Keratinocyte (primary cell): ENCODE measurements around the gene PSMA1. TPM values are rescaled to one million over a fixed set of nuclear protein-coding genes. Genes with fewer than 3 reads are reported as not detected.

Source experiments
- DNase-seq: peaks from one replicate; pipeline ENCODE4 v3.0.0-alpha.2; 2011; ENCODE audit warnings: low read depth, missing footprints, low spot score
- FAIRE-seq: peaks from 2 replicates; lab custom pipeline; 2011; peaks lifted over from hg19 to GRCh38; lab: Jason Lieb, UNC
- H2AFZ ChIP-seq: 2 replicates; pipeline ENCODE4 v1.6.0; 2012; ENCODE audit warnings: low read length, control low read depth, inconsistent platforms; ENCODE audit not compliant: control insufficient read depth
- H3K27ac ChIP-seq: 2 replicates; pipeline ENCODE4 v1.5.1; 2011; ENCODE audit warnings: low read length; ENCODE audit not compliant: control insufficient read depth, insufficient read depth
- H3K27me3 ChIP-seq: 3 replicates; pipeline ENCODE4 v1.6.0; 2011; ENCODE audit warnings: low read length; ENCODE audit not compliant: control insufficient read depth, insufficient read depth; ENCODE audit errors: extremely low read depth
- H3K36me3 ChIP-seq, 2 experiments: 2 replicates in 1 of 2; 3 replicates in 1 of 2; pipeline ENCODE4 v1.5.1; 2011; ENCODE audit warnings: low read length in 2 of 2, mild to moderate bottlenecking in 1 of 2; ENCODE audit not compliant: control insufficient read depth in 2 of 2, insufficient read depth in 2 of 2; ENCODE audit errors: extremely low read depth in 1 of 2
- H3K4me1 ChIP-seq: 3 replicates; pipeline ENCODE4 v1.5.1; 2011; ENCODE audit warnings: low read length; ENCODE audit not compliant: control insufficient read depth, insufficient read depth; ENCODE audit errors: extremely low read depth
- H3K4me2 ChIP-seq: 3 replicates; pipeline ENCODE4 v1.6.0; 2011; ENCODE audit warnings: low read depth, low read length; ENCODE audit not compliant: control insufficient read depth, insufficient read depth; ENCODE audit errors: extremely low read depth
- H3K4me3 ChIP-seq, 3 experiments: fragments of 200-600 bp in 1 of 3; sonication (generic) in 1 of 3; 2 replicates in 2 of 3; 3 replicates in 1 of 3; pipeline ENCODE4 v1.5.1; 2011 to 2016; ENCODE audit warnings: low read length in 3 of 3, mild to moderate bottlenecking in 3 of 3, control low read depth in 2 of 3, inconsistent platforms in 1 of 3, low read depth in 1 of 3, mixed read lengths in 1 of 3, mixed run types in 1 of 3, moderate library complexity in 1 of 3; ENCODE audit not compliant: control insufficient read depth in 2 of 3, insufficient read depth in 2 of 3; ENCODE audit errors: extremely low read depth in 1 of 3
- H3K79me2 ChIP-seq: 2 replicates; pipeline ENCODE4 v1.6.0; 2012; ENCODE audit warnings: low read length; ENCODE audit not compliant: control insufficient read depth, insufficient read depth
- H3K9ac ChIP-seq: 3 replicates; pipeline ENCODE4 v1.6.0; 2011; ENCODE audit warnings: low read length; ENCODE audit not compliant: control insufficient read depth, insufficient read depth; ENCODE audit errors: extremely low read depth
- H3K9me1 ChIP-seq: 3 replicates; pipeline ENCODE4 v1.6.0; 2011; ENCODE audit warnings: low read length; ENCODE audit not compliant: control insufficient read depth, insufficient read depth; ENCODE audit errors: extremely low read depth
- H3K9me3 ChIP-seq: 2 replicates; pipeline ENCODE4 v1.5.1; 2012; ENCODE audit warnings: low read depth, low read length; ENCODE audit not compliant: control insufficient read depth
- H4K20me1 ChIP-seq: 3 replicates; pipeline ENCODE4 v1.6.0; 2011; ENCODE audit warnings: low read length; ENCODE audit not compliant: control insufficient read depth, insufficient read depth; ENCODE audit errors: extremely low read depth
- EZH2 ChIP-seq: IDR thresholded peaks from one replicate; pipeline ENCODE4 v1.6.1; 2012; ENCODE audit warnings: inconsistent platforms, mild to moderate bottlenecking, low read length, moderate library complexity
- dilution Hi-C: fragments of 300-500 bp; cut with MboI; formaldehyde crosslinking; loops from one replicate; pipeline ENCODE4 v1.7.0; 2020; ENCODE audit warnings: low sequenced_read_pairs; ENCODE audit not compliant: extremely low pct_ligation_motif_present
- polyA plus RNA-seq, 5 experiments: library from polyadenylated mRNA; depleted of rRNA in 3 of 5; stranded (reverse) in 3 of 5; stranded (forward) in 1 of 5; unstranded in 1 of 5; fragments of >200 nt; gene quantifications; 1 replicate in 1 of 5; 2 replicates in 3 of 5; 3 replicates in 1 of 5; pipeline versions ENCODE4 v1.2.1 to v1.2.3, GENCODE V29; 2011 to 2012; ENCODE audit warnings: missing spikeins in 2 of 5, low read depth in 1 of 5, low replicate concordance in 1 of 5
- TF ChIP-seq, protein P1 (sequence below), 3 experiments: IDR thresholded peaks in 1 of 3; conservative IDR thresholded peaks in 1 of 3; optimal IDR thresholded peaks in 1 of 3; 2 replicates in 2 of 3; 3 replicates in 1 of 3; pipeline versions ENCODE3 to v1.5.1; 2011; ENCODE audit warnings: low read length in 3 of 3, mild to moderate bottlenecking in 3 of 3, moderate library complexity in 2 of 3, control low read depth in 1 of 3, inconsistent platforms in 1 of 3; ENCODE audit not compliant: insufficient read depth in 2 of 3; ENCODE audit errors: extremely low read depth in 1 of 3

PSMA1 gene
- polyA plus RNA-seq, 1 donor (not counting 4 experiments of a cell fraction or from before 2014, with no cell fraction given), result 293 TPM

DNA sequence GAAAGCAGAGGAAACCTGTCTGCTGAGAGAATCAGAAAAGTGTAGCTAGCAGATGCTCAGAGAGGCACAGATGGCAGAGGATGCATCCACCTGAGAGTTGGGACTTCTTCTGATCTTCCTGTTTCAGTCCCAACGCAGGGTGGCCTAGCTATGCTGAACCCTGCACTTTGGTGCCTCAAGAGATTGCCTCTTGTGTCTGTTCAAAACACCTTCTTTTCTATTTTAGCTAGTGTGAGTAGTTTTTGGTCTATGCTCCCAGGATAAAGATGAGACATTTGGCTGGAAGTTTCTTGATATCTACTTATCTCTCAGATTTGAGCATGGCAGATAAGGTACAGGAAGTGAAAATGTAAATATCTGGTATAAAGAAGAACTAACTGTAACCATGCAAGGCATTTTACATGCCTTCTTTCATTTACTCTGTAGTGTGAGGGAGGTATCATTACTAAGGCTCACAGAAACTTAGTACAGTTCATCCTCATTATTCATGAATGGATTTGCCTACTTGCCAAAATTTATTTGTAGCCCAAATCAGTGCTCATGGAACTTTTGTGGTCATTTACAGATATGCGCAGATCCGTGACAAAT, 47.0 kb upstream of the PSMA1 start:
- no peak for FAIRE-seq
- no peak overlapping the region for H2AFZ ChIP-seq
- no peaks in the 10 kb centered on the region for H3K27me3 ChIP-seq
- DNase-seq, result no peak
- no peaks in the 10 kb centered on the region for H3K9me1 ChIP-seq
- no peaks in the 10 kb centered on the region for H3K9me3 ChIP-seq
- H3K4me1 ChIP-seq, result no peaks in the 10 kb centered on the region
- dilution Hi-C loops, result no loop called here
- no peak overlapping the region for H3K27ac ChIP-seq
- TF ChIP-seq, protein P1, sequence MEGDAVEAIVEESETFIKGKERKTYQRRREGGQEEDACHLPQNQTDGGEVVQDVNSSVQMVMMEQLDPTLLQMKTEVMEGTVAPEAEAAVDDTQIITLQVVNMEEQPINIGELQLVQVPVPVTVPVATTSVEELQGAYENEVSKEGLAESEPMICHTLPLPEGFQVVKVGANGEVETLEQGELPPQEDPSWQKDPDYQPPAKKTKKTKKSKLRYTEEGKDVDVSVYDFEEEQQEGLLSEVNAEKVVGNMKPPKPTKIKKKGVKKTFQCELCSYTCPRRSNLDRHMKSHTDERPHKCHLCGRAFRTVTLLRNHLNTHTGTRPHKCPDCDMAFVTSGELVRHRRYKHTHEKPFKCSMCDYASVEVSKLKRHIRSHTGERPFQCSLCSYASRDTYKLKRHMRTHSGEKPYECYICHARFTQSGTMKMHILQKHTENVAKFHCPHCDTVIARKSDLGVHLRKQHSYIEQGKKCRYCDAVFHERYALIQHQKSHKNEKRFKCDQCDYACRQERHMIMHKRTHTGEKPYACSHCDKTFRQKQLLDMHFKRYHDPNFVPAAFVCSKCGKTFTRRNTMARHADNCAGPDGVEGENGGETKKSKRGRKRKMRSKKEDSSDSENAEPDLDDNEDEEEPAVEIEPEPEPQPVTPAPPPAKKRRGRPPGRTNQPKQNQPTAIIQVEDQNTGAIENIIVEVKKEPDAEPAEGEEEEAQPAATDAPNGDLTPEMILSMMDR (optimal IDR thresholded peaks at IDR 0.05 in 1 of 3, IDR thresholded peaks at IDR 0.05 in 1 of 3, conservative IDR thresholded peaks at IDR 0.05 in 1 of 3; ENCODE audit: extremely low read depth in 1 of 3, insufficient read depth in 2 of 3, low read length in 3 of 3), result no peak
- TF ChIP-seq EZH2, result no peak
- H4K20me1 ChIP-seq, result no peaks in the 10 kb centered on the region
- H3K4me2 ChIP-seq, result no peak overlapping the region
- no peak overlapping the region for H3K4me3 ChIP-seq
- H3K36me3 ChIP-seq, result no peaks in the 10 kb centered on the region
- H3K9ac ChIP-seq, result no peak overlapping the region
- no peaks in the 10 kb centered on the region for H3K79me2 ChIP-seq

DNA sequence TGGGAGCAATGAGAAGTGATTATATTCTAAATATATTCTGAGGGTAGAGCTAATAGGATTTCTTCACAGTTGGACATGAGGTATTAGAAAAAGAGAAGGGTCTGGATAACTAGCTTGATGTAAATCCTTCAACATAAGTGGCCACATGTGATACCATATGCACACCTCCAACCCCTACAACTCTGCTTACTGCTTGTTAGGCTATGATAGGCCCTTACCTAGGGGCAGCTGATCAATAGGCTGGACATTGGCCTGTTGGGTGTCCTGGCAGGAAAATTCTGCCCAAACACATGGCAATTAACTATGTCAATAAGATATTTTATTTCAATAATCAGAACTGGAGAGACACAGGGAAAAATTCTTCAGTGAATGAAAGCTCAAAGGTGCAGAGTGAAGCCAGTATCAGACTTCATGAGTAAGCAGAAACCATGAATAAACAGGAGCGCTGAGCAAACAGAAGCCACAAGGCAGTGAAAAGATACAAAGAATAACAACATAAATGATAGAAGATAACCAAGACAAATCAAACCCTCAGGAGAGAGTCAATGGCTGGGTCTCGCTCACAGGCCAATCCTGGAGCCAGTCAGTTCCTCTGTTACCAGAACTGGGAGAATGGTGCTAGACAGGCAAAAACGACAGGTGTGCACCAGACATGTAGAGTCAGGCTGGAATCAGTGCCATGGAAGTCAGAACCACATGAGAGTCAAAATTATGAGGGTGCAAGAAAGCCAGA, 46.3 kb upstream of the PSMA1 start:
- Histone ChIP-seq H4K20me1 (no peaks in the 10 kb centered on the region), H3K27ac (no peak overlapping the region), H3K27me3 (no peaks in the 10 kb centered on the region), H3K36me3 (no peaks in the 10 kb centered on the region), H3K4me3 (no peak overlapping the region), H3K4me1 (no peaks in the 10 kb centered on the region), H3K9me3 (no peaks in the 10 kb centered on the region), H3K9me1 (no peaks in the 10 kb centered on the region), H3K79me2 (no peaks in the 10 kb centered on the region), H3K9ac (no peak overlapping the region), H3K4me2 (no peak overlapping the region), H2AFZ (no peak overlapping the region)
- DNase-seq (no peak), FAIRE-seq (no peak)
- dilution Hi-C loops, result no loop called here
- TF ChIP-seq, protein P1 (optimal IDR thresholded peaks at IDR 0.05 in 1 of 3, IDR thresholded peaks at IDR 0.05 in 1 of 3, conservative IDR thresholded peaks at IDR 0.05 in 1 of 3; ENCODE audit: extremely low read depth in 1 of 3, insufficient read depth in 2 of 3, low read length in 3 of 3), result no peak
- no peak for TF ChIP-seq EZH2
